SK-N-SH treated with all-trans-retinoic acid at 6 μM for 48 hours (cell line): ENCODE measurements around the gene NIPSNAP2.
A peak's percentile ranks its signal among the peaks of the same experiment; 100 is the strongest.
"Not testable (repeated sequence)": the region's sequence is repeated elsewhere in the genome, so short reads cannot be mapped to it uniquely, and the experiment has no call there.

ENCODE experiments used
- ATAC-seq: fragments of 200-7000 bp; cut with Tn5 transposase; 3 replicates; pipeline ENCODE4 v1.9.1; 2020; ENCODE audit warnings: mild to moderate bottlenecking, moderate library complexity
- CSRNP3 ChIP-seq: fragments of 250-450 bp; sonication (Bioruptor Pico); IDR thresholded peaks from 2 replicates; pipeline ENCODE4 v1.5.1; 2021; ENCODE audit warnings: mild to moderate bottlenecking, moderate library complexity
- ESRRG ChIP-seq: fragments of 250-450 bp; sonication (Bioruptor Pico); IDR thresholded peaks from 2 replicates; pipeline ENCODE4 v1.6.1; 2021; ENCODE audit warnings: mild to moderate bottlenecking
- ISL1 ChIP-seq: fragments of 250-450 bp; sonication (Bioruptor Pico); IDR thresholded peaks from 2 replicates; pipeline ENCODE4 v2.1.2; 2022; ENCODE audit warnings: mild to moderate bottlenecking, moderate library complexity
- OSR1 ChIP-seq: fragments of 250-450 bp; sonication (Bioruptor Pico); IDR thresholded peaks from 2 replicates; pipeline ENCODE4 v1.8.0; 2022; ENCODE audit warnings: moderate library complexity, mild to moderate bottlenecking, inconsistent platforms
- PPARA ChIP-seq: fragments of 250-450 bp; sonication (Bioruptor Pico); IDR thresholded peaks from 2 replicates; pipeline ENCODE4 v1.5.0; 2020; ENCODE audit warnings: mild to moderate bottlenecking, borderline replicate concordance
- RARB ChIP-seq: fragments of 250-450 bp; sonication (Bioruptor Pico); IDR thresholded peaks from 2 replicates; pipeline ENCODE4 v1.8.0; 2021; ENCODE audit warnings: mild to moderate bottlenecking, moderate library complexity
- SNAI2 ChIP-seq: fragments of 250-450 bp; sonication (Bioruptor Pico); IDR thresholded peaks from 2 replicates; pipeline ENCODE4 v1.5.0; 2020; ENCODE audit warnings: mild to moderate bottlenecking, moderate library complexity
- TCF4 ChIP-seq: fragments of 250-450 bp; sonication (Bioruptor Pico); IDR thresholded peaks from 2 replicates; pipeline ENCODE4 v1.8.0; 2021; ENCODE audit warnings: mild to moderate bottlenecking, moderate library complexity, borderline replicate concordance
- TOX ChIP-seq: fragments of 250-450 bp; sonication (Bioruptor Pico); IDR thresholded peaks from 2 replicates; pipeline ENCODE4 v1.8.0; 2021; ENCODE audit warnings: mild to moderate bottlenecking, moderate library complexity, borderline replicate concordance
- ZC3H10 ChIP-seq: fragments of 250-450 bp; sonication (Bioruptor Pico); IDR thresholded peaks from 2 replicates; pipeline ENCODE4 v1.5.1; 2021; ENCODE audit warnings: mild to moderate bottlenecking, moderate library complexity
- ZFP3 ChIP-seq: fragments of 250-450 bp; sonication (Bioruptor Pico); IDR thresholded peaks from 2 replicates; pipeline ENCODE4 v1.5.0; 2020; ENCODE audit warnings: mild to moderate bottlenecking, moderate library complexity
- ZNF565 ChIP-seq: fragments of 450-650 bp; formaldehyde crosslinking; conservative IDR thresholded peaks from 2 replicates; pipeline ENCODE4 v1.5.0; 2020; ENCODE audit warnings: low read depth, mild to moderate bottlenecking, moderate library complexity
- ZNF70 ChIP-seq: fragments of 450-650 bp; formaldehyde crosslinking; IDR thresholded peaks from 2 replicates; pipeline ENCODE4 v1.5.0; 2020; ENCODE audit warnings: mild to moderate bottlenecking, moderate library complexity
- ZNF8 ChIP-seq: fragments of 450-650 bp; formaldehyde crosslinking; IDR thresholded peaks from 2 replicates; pipeline ENCODE4 v1.5.0; 2020; ENCODE audit warnings: mild to moderate bottlenecking, moderate library complexity
- TF ChIP-seq, protein P1 (sequence below): fragments of 250-450 bp; sonication (Bioruptor Pico); IDR thresholded peaks from 2 replicates; pipeline ENCODE4 v1.8.0; 2020; ENCODE audit warnings: mild to moderate bottlenecking, moderate library complexity, borderline replicate concordance
- TF ChIP-seq, protein P2 (sequence below): fragments of 250-450 bp; sonication (Bioruptor Pico); IDR thresholded peaks from 2 replicates; pipeline ENCODE4 v1.5.0; 2020; ENCODE audit warnings: mild to moderate bottlenecking, moderate library complexity
- TF ChIP-seq, protein P3 (sequence below): fragments of 250-450 bp; sonication (Bioruptor Pico); IDR thresholded peaks from 2 replicates; pipeline ENCODE4 v1.8.0; 2021; ENCODE audit warnings: low read depth, mild to moderate bottlenecking, moderate library complexity, borderline replicate concordance
- TF ChIP-seq, protein P4 (sequence below): fragments of 250-450 bp; sonication (Bioruptor Pico); IDR thresholded peaks from 2 replicates; pipeline ENCODE4 v1.5.1; 2020; ENCODE audit warnings: low read depth, mild to moderate bottlenecking, moderate library complexity

The NIPSNAP2 gene

GRCh38 chr7:56045758-56046157, 81.4 kb downstream of the NIPSNAP2 start:
- ATAC-seq: not testable (repeated sequence)

DNA sequence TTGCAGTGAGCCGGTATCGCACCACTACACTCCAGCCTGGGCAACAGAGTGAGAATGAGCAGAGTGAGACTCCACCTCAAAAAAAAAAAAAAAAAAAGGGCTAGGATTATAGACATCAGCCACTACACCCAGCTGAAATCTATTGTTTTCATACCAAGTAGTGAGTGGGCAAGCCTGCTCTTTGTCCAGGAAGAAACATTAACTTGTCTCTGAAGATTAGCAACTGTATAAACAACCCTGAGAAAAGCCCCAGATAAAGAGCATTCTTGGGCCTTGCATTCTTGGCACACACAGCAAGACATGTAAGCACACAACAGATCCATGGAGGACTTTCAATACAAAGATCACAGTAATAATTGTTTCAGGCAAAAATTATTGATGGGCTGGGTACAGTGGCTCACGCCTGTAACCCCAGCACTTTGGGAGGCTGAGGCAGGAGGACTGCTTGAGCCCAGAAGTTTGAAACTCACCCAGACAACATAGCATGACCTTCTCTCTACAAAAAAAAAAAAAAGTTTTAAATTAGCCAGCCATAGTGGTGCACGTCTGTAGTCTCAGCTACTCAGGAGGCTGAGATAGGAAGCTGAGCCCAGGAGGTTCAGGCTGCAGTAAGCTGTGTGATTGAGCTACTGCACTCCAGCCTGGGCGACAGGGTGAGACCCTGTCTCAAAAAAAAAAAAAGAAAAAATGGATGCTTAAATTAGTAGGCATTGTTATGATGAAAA, 82.5 kb downstream of the NIPSNAP2 start:
- TF ChIP-seq ISL1 (CRISPR knock-in tag) (peak; percentile 99), RARB (peak; percentile 86; the same call in 1 of the 2 replicates), TCF4 (CRISPR knock-in tag) (peak; percentile 77), ZFP3 (no peak), TOX (peak; percentile 90; the same call in 1 of the 2 replicates), SNAI2 (0 out of 2 replicates have a peak, but pooled peaks have one; percentile 27), OSR1 (CRISPR knock-in tag) (no peak), ZNF70 (CRISPR knock-in tag) (no peak), PPARA (no peak), ZC3H10 (peak; percentile 87)
- TF ChIP-seq, protein P1, sequence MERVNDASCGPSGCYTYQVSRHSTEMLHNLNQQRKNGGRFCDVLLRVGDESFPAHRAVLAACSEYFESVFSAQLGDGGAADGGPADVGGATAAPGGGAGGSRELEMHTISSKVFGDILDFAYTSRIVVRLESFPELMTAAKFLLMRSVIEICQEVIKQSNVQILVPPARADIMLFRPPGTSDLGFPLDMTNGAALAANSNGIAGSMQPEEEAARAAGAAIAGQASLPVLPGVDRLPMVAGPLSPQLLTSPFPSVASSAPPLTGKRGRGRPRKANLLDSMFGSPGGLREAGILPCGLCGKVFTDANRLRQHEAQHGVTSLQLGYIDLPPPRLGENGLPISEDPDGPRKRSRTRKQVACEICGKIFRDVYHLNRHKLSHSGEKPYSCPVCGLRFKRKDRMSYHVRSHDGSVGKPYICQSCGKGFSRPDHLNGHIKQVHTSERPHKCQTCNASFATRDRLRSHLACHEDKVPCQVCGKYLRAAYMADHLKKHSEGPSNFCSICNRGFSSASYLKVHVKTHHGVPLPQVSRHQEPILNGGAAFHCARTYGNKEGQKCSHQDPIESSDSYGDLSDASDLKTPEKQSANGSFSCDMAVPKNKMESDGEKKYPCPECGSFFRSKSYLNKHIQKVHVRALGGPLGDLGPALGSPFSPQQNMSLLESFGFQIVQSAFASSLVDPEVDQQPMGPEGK: peak; percentile 94
- ATAC-seq: peak; percentile 56

DNA sequence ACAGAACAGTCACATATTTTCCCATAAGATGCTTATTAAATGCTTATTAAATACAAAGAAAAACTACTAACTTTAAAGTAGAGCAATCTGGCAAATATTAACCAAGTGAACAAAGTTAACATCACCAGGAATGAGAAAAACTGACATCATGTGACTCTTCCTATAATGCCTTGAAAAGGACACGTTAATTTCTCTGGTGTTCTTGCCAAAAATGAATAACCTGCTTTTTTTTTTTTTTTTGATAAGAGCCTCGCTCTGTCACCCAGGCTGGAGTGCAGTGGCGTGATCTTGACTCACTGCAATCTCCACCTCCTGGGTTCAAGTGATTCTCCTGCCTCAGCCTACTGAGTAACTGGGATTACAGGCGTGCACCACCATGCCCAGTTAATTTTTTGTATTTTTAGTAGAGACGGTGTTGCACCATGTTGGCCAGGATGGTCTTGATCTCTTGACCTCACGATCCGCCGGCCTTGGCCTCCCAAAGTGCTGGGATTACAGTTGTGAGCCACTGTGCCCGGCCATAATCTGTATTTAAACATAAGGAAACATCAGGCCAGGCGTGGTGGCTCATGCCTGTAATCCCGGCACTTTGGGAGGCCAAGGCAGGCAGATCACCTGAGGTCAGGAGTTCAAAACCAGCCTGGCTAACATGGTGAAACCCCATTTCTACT, 83.2 kb downstream of the NIPSNAP2 start:
- not testable (repeated sequence) for ATAC-seq
- peak; percentile 52 for TF ChIP-seq ISL1 (CRISPR knock-in tag)
- TF ChIP-seq, all 23 proteins: peak for 1; not testable (repeated sequence) for 22

DNA sequence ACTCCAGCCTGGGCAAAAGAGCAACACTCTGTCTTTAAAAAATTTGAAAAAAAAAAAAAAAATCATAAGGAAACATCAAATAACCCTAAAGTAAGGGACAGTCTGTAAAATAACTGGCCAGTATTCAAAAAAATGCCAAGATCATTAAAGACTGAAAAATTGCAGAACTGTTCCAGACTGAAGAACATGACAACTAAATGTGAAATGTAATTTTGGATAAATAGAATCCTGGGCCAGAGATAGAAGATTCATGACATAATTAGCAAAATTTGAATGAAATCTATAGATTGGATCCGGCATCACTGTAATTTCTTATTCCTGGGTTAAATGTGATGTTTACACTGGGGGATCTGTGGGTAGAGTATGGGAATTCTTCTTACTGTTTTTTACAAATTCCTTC, 83.9 kb downstream of the NIPSNAP2 start:
- TF ChIP-seq, protein P2, sequence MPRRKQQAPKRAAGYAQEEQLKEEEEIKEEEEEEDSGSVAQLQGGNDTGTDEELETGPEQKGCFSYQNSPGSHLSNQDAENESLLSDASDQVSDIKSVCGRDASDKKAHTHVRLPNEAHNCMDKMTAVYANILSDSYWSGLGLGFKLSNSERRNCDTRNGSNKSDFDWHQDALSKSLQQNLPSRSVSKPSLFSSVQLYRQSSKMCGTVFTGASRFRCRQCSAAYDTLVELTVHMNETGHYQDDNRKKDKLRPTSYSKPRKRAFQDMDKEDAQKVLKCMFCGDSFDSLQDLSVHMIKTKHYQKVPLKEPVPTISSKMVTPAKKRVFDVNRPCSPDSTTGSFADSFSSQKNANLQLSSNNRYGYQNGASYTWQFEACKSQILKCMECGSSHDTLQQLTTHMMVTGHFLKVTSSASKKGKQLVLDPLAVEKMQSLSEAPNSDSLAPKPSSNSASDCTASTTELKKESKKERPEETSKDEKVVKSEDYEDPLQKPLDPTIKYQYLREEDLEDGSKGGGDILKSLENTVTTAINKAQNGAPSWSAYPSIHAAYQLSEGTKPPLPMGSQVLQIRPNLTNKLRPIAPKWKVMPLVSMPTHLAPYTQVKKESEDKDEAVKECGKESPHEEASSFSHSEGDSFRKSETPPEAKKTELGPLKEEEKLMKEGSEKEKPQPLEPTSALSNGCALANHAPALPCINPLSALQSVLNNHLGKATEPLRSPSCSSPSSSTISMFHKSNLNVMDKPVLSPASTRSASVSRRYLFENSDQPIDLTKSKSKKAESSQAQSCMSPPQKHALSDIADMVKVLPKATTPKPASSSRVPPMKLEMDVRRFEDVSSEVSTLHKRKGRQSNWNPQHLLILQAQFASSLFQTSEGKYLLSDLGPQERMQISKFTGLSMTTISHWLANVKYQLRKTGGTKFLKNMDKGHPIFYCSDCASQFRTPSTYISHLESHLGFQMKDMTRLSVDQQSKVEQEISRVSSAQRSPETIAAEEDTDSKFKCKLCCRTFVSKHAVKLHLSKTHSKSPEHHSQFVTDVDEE: peak; percentile 82
- TF ChIP-seq TCF4 (CRISPR knock-in tag) (peak; percentile 76; the same call in 1 of the 2 replicates), CSRNP3 (CRISPR knock-in tag) (no peak), ISL1 (CRISPR knock-in tag) (peak; percentile 97), ZNF70 (CRISPR knock-in tag) (no peak), ZNF8 (CRISPR knock-in tag) (no peak), ZNF565 (CRISPR knock-in tag) (no peak), RARB (peak; percentile 81), ZFP3 (no peak), TOX (peak; percentile 90), ZC3H10 (peak; percentile 78; the same call in 1 of the 2 replicates), ESRRG (CRISPR knock-in tag) (0 out of 2 replicates have a peak, but pooled peaks have one; percentile 19)
- TF ChIP-seq, protein P3, sequence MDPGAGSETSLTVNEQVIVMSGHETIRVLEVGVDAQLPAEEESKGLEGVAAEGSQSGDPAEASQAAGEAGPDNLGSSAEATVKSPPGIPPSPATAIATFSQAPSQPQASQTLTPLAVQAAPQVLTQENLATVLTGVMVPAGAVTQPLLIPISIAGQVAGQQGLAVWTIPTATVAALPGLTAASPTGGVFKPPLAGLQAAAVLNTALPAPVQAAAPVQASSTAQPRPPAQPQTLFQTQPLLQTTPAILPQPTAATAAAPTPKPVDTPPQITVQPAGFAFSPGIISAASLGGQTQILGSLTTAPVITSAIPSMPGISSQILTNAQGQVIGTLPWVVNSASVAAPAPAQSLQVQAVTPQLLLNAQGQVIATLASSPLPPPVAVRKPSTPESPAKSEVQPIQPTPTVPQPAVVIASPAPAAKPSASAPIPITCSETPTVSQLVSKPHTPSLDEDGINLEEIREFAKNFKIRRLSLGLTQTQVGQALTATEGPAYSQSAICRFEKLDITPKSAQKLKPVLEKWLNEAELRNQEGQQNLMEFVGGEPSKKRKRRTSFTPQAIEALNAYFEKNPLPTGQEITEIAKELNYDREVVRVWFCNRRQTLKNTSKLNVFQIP (CRISPR knock-in tag): no peak
- TF ChIP-seq, protein P1: peak; percentile 83
- TF ChIP-seq, protein P4, sequence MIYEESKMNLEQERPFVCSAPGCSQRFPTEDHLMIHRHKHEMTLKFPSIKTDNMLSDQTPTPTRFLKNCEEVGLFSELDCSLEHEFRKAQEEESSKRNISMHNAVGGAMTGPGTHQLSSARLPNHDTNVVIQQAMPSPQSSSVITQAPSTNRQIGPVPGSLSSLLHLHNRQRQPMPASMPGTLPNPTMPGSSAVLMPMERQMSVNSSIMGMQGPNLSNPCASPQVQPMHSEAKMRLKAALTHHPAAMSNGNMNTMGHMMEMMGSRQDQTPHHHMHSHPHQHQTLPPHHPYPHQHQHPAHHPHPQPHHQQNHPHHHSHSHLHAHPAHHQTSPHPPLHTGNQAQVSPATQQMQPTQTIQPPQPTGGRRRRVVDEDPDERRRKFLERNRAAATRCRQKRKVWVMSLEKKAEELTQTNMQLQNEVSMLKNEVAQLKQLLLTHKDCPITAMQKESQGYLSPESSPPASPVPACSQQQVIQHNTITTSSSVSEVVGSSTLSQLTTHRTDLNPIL (CRISPR knock-in tag): peak; percentile 41; the same call in 1 of the 2 replicates
- ATAC-seq: no peak; the same call in 2 of the 3 replicates

DNA sequence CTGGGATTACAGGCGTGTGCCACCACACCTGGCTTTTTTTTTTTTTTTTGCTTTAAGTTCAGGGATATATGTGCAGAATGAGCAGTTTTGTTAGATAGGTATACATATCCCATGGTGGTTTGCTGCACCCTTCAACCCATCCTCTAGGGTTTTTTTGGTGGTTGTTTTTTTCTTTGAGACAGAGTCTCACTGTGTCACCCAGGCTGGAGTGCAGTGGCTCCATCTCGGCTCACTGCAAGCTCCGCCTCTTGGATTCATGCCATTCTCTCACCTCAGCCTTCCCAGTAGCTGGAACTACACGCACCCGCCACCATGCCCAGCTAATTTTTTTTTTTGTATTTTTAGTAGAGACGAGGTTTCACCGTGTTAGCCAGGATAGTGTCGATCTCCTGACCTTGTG, 84.4 kb downstream of the NIPSNAP2 start:
- peak; percentile 3; the same call in 2 of the 3 replicates for ATAC-seq
